NCI-H2196 treated with DMSO at 0.1 percent for 48 hours (cell line): ENCODE measurements around the gene SDC1.

Source experiments
- DNase-seq: peaks from one replicate; lab custom pipeline; 2025; ENCODE audit not compliant: unreplicated experiment; lab: John Stamatoyannopoulos, UW

SDC1 gene

GRCh38 chr2:20173496-20174402, 51.2 kb downstream of the SDC1 start:
- DNase-seq: no peak

GRCh38 chr2:20173064-20173463, 51.9 kb downstream of the SDC1 start:
- DNase-seq: no peak

GRCh38 chr2:20172273-20173055, 52.5 kb downstream of the SDC1 start:
- no peak for DNase-seq

- DNase-seq: no peak
These were observed 53.4 kb downstream of the SDC1 start for GRCh38 chr2:20171445-20171977.

- no peak for DNase-seq
These were observed 54.2 kb downstream of the SDC1 start for GRCh38 chr2:20170704-20171250.

- no peak for DNase-seq
These were observed 54.9 kb downstream of the SDC1 start for GRCh38 chr2:20169796-20170703.

- no peak for DNase-seq
These were observed 55.9 kb downstream of the SDC1 start for GRCh38 chr2:20168727-20169696.

- no peak for DNase-seq
These were observed 56.7 kb downstream of the SDC1 start for GRCh38 chr2:20168048-20168726.

GRCh38 chr2:20167356-20167755, 57.6 kb downstream of the SDC1 start:
- no peak for DNase-seq

- no peak for DNase-seq
These were observed 59.0 kb downstream of the SDC1 start for GRCh38 chr2:20165677-20166509.

- no peak for DNase-seq
These were observed 60.0 kb downstream of the SDC1 start for GRCh38 chr2:20164734-20165478.

GRCh38 chr2:20164061-20164733, 60.7 kb downstream of the SDC1 start:
- DNase-seq: peak; percentile 31

- DNase-seq: no peak
These were observed 65.4 kb downstream of the SDC1 start for GRCh38 chr2:20159411-20160070.

GRCh38 chr2:20157193-20157891, 67.6 kb downstream of the SDC1 start:
- no peak for DNase-seq

GRCh38 chr2:20156836-20157192, 68.1 kb downstream of the SDC1 start:
- DNase-seq: no peak
